ENCODE measurements around the gene GRHPR.
A peak's percentile ranks its signal among the peaks of the same experiment; 100 is the strongest.
"Not testable (repeated sequence)": the region's sequence is repeated elsewhere in the genome, so short reads cannot be mapped to it uniquely, and the experiment has no call there.

The GRHPR gene

DNA sequence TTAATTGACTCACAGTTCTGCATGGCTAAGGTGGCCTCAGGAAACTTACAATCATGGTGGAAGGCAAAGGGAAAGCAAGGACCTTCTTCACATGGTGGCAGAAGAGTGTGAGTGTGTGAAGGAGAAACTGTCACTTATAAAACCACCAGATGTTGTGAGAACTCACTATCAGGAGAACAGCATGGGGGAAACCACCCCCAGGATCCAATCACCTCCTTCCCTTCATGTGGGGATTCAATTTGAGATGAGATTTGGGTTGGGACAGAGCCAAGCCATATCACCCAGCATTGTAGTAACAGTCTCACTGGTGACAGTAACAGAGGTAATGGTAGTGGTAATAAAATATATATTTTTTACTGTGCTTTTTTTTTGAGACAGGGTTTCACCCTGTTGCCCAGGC, 24.6 kb downstream of the GRHPR start:
- no peak for DNase-seq (ENCODE audit: low read depth in 2 of 2)

DNA sequence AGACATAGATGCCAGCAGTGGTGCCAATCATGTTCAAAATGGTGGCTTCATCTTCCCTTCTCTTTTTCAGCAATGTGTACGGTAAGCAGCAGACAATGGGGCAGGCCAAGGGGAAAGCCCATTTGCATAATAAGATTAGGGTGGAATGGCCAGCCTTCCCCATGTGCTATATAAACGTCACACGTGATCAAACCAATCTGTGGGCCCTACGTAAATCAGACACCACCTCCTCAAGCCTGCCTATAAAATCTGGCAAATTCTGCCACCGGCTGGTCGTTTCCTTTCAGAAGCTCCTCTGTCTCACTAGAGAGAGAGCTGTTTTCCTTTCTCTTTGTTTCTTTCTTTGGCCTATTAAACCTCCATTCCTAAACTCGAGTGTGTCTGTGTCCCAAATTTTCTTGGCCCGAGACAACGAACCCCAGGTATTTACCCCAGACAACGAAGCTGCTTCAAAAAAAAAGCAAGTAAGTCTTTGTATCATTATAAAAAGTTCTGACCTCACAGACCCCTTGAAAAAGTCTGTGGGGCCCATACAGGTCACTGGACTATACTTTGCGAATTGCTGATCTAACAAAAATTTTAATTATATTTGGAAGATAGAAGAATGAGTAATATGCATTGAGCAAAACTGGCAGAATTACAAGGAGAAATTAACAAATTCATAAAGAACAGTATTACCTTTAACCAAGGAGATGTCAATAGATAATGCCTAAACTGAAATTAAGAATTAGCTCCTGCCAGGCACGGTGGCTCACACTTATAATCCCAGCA, 27.6 kb downstream of the GRHPR start:
- DNase-seq (ENCODE audit: low read depth in 2 of 2): no peak

DNA sequence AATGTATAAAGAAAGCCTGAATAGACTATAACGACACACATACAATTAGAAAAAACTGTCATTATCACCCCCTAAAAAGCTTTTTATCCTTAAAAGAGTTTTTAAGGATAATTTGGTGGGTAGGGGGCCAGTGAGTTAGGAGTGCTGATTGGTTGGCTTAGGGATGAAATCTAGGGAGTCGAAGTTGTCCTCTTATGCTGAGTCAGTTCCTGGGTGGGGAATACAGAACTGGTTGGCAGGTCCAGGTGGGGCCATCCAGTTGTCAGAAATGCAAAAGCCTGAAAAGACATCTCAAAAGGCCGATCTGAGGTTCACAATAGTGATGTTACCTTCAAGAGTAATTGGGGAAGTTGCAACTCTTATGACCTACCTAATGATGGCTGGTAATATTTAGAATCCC, 29.1 kb downstream of the GRHPR start:
- no peak for DNase-seq (ENCODE audit: low read depth in 2 of 2)

DNA sequence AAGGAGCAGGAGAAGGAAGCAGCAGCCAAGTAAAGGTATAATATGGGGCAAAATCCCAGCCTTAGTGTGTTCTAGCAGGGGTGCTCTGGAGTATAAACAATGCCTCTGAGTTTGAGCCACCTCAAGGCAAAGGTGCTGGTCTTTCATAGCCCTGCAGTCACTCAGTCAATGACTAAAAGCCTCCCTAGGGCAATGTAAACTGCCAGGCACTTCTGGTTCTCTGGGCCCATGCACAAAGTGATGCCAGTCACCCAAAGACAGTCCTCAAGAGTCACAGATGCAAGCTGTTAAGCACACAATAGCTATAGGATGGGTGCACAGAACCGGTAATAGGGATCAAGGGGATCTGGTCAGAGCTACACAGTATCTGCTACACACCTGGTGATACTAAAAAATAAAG, 30.1 kb downstream of the GRHPR start:
- no peak for DNase-seq (ENCODE audit: low read depth in 2 of 2)

DNA sequence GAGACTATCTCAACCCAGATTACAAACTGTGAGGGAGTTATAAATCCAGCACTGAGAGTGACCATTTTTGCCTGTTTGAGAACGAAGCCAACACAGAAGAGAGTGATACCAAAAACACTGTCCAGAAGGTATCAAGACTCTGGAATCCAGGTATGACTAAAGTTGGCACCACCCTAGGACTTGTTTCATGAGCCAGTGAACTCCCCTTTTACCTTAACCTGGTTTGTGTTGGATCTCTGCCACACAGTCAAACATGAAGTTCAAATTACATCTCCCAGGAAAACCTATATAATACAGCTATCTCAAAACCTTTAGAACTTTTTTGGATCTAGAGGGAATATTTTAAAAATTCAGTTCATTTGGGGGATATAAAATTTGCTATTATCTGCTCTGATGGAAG, 31.3 kb downstream of the GRHPR start:
- no peak for DNase-seq (ENCODE audit: low read depth in 2 of 2)

DNA sequence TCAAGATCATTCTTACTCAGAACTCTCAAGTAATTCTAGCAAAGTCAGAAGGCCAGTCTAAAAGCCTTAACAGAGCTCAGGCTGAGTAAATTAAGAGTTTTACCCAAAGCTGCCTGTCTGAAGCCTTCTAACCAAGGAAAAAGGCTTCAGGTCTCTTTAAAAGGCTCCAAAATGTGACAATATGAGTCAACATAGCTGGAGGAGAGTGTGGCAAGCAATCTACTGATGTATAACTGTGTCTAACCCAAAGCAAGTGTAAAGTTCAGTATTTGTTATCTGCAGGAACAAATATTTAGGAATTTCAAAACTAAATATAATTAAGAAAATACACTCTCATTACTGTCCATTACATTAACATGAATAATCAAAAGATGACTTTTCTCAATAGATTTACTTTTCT, 31.7 kb downstream of the GRHPR start:
- no peak for DNase-seq (ENCODE audit: low read depth in 2 of 2)

DNA sequence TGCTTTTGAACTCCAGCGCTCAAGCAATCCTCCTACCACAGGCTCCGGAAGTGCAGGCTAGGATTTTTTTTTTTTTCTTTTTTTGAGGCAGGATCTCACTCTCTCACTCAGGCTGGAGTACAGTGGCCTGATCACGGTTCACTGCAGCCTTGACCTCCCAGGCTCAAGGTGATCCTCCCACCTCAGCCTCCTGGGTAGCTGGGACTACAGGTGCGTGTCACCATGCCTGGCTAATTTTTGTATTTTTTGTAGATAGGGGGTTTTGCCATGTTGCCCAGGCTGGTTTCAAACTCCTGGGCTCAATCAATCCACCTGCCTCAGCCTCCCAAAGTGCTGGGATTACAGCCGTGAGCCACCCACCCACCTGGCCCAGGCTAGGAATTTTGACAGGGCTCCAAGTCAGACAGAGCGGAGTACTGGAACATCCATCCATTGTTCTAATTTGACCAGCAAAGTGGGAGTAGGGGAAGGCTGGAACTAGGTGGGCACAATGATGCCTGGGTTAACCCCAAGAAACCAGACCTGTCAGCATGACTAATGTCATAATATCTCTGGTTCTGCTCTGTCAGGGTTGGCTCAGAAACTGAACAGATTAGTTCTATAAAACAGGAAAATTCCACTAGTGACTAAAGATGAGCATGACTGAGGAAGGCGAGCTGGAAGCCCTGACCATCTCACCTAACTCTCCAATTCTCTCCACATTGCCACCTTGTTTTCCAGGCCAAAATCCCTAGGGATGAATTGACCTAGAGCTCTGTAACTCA, 33.6 kb downstream of the GRHPR start:
- DNase-seq (ENCODE audit: low read depth in 2 of 2): no peak

DNA sequence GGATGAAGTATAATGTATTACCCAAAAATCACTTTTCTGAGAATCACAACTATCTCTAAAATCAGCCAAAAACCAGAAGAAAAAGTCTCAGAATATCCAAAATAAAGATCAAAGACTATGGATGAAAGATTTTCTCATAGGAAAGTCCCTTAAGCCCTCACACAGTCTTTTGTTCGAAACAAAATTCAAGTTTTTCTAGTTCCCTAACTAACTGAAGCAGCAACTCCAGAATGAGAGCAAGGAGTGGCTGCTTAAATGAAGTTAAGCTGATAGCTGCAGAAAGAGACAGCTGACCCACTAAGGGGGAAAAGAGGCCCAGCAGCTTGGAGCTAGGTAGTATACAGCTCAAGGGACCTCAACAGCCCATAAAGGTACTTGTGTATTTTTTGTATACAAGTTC, 34.3 kb downstream of the GRHPR start:
- DNase-seq (ENCODE audit: low read depth in 2 of 2): no peak

DNA sequence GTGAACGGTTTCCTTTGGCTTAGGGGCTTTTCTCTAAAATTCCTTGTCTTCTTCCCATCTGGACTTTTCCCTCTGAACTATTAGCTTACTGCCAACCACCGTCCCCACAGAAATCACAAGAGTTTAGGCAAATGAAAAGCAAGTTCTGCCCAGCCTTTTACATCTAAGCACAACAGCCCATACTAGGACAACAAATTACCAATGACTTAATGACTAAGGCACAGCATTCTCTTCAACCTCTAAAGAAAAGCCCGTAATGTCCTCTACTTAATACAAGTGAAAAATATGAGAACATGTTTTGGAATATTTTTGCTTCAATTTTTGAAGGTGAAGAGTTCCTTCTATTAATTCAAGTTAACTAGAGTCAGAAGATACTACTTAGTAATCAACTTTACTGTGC, 41.5 kb downstream of the GRHPR start:
- DNase-seq (ENCODE audit: low read depth in 2 of 2): no peak

DNA sequence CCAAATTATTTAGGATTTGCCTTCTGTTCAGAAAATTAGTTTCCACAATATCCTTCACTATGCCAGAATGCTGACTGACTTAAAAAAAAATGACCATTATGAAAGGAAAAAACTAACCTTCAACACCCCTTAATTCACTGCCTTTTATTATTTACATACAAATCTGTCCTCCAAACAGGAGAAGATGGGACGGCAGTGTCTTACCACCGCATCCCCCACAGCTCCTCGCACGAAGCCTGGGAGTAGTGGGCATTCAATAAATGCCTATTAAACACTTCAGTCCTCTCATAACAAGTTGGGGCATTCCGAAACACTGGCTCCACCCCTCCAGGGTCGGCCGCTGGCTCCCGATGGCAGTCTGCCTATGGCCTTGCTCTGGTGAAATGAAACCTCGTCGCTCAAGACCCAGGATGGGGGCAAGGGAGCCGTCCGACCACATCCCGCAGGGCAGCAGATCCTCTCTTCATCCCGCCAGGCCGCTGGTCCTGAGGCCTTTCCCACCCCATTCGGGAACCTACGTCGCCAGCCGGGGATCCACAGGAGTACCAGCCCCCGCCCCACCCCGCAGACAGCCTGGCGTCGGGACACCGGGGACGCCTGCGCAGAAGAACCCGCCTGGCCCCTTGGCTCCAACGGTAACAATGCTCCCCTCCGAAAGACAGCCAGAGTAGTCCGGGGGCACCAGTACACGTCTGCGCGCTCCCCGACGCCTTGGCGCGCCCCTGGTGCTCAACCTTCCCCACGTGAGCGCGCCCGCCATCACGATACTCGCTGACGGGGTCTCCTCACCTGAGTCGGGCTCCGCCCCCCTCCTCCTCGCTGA, 42.1 kb downstream of the GRHPR start:
- DNase-seq (ENCODE audit: low read depth in 2 of 2): peak; percentile 45 to 84

DNA sequence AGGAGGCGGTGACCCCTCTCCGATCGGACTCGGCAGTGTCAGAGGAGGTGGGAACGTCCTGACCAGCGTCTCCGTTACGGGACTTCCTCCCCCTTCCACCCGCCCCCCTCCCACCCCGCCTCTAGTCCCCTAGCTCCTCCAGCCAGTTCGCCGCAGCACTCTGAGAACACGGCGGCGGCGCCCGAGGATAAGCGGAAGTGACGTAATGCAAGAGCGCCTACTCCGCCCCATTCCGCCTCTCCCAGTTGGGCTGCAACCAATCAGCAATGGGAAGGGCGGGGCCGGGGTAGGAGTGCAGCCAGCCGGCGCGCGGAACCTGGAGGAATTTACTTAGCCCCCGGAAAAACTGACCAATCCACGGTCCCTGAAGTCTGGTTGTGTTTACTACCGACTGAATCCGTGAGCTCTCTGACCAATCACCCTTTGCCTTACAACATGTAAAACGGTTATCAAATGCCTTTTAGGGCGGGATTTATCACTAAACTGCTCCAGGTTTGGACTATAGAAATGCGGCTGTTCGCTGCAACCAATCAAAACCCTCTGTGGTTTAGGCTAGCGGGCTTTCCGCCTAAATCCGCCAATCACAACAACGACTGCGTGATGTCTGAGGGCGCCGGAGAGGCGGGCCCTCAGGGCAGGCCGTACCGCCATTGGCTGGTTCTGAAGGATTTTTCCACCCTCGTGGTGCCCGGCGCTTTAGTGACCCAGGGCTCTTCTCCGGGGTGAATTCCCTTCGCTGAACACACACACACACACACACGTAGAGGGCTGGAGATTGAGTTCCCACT, 42.9 kb downstream of the GRHPR start, which contains the start of gene ZBTB5:
TSS of gene ZBTB5 (minus strand) at position 202 of the 788 bp plus-strand sequence. CDS start 22,899 bp downstream, outside the sequence.
- peak; percentile 99 for DNase-seq (ENCODE audit: low read depth in 2 of 2)

DNA sequence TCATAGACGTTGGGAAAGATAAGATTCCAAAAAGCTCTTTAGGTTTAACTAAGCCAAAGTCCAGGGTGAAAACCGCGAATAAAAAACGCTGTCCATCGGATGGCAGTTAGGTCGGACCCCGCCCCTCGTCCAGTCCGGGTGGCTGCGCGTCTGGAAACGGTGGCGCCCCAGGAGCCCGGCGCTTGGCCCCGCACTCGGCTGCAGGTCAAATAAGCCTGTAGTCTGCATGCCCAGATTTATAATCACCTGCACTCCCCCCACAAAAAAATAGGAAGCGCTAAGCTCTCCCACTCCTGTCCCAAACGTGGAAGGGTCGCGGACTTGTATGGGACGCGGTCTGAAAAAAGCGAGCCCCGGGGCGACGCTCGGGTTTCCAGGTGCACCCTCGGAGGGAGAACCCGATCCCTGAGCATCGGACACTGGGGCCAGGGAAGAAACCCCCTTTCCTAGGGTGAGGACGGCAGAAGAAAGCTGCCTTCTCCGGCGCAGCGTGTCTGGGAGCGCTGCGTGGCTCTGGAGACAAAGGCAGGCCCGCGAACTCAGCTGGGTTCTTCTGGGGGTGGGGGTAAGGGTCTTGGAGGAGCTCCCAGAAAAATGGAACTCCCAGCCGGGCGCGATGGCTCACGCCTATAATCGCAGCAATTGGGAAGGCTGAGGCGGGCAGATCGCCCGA, 43.7 kb downstream of the GRHPR start:
- no peak for DNase-seq (ENCODE audit: low read depth in 2 of 2)

DNA sequence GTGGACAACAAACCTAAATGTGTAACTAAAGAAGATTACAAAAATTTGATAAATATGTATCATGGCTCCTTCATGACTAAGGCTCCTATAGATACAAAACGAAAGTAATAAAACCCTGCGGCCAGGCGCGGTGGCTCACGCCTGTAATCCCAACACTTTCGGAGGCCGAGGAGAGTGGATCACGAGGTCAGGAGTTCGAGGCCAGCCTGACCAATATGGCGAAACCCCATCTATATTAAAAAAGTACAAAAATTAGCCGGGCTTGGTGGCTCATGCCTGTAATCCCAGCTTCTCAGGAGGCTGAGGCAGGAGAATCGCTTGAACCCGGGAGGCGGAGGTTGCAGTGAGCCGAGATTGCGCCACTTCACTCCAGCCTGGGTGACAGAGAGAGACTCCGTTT, 45.0 kb downstream of the GRHPR start:
- DNase-seq (ENCODE audit: low read depth in 2 of 2): not testable (repeated sequence)

DNA sequence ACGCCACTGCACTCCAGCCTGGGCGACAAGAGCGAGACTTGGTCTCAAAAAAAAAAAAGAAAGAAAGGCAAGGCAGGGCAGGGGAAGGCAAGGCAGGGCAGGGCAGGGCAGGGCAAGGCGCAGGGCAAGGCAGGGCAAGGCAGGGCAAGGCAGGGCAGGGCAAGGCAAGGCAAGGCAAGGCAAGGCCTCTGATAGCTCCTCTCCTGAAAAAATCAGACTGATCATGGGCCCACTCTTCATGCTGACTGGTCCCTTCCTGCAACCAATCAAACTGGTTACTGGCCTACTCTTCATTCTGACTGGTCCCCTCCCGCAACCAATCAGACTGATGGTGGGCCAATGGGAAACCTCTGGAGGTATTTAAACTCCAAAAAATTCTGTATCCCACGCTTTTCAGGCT, 46.1 kb downstream of the GRHPR start:
- DNase-seq (ENCODE audit: low read depth in 2 of 2): no peak

DNA sequence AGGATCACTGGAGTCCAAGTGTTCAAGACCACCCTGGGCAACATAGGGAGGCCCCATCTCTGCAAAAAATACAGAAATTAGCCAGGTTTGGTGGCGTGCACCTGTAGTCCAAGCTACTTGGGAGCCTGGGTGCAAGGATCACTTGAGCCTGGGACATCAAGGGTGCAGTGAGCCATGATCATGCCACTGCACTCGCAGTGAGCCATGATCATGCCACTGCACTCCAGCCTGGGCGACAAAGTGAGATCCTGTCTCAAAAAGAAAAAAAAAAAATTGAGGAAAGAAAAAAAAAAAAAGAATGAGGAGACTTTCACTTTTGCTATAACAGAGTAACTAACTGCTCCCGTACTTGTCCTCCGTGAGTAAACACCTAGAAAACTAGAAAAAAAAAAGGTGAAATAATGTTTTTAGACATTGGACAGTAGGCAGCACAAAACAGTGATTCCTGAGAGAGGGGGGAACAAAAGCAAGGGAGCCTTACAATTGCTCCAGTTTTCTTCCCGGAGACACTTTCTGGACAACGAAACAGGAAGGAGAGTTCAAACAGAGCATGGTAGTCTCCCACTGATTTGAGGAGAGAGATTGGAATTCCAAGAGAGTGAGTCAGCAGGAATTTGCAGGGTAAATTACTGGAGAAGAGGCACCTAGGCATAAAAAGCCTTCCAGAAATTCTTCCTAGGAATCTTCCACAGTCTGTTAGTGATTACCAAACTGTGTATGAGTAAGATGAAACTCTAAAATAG, 49.6 kb downstream of the GRHPR start:
- no peak for DNase-seq (ENCODE audit: low read depth in 2 of 2)

DNA sequence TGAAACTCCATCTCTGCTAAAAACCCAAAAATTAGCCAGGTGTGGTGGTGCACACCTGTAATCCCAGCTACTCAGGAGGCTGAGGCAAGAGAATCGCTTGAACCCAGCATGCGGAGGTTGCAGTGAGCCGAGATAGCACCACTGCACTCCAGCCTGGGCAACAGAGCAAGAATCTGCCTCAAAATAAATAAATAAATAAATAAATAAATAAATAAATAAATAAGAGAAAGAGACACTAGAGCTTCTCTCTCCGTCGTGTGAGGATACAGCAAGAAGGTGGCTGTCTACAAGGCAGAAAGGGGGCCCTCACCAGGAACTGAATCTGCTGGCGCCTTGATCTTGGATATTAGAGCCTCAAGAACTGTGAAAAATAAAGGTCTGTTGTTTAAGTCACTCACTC, 51.5 kb downstream of the GRHPR start:
- DNase-seq (ENCODE audit: low read depth in 2 of 2): not testable (repeated sequence)

DNA sequence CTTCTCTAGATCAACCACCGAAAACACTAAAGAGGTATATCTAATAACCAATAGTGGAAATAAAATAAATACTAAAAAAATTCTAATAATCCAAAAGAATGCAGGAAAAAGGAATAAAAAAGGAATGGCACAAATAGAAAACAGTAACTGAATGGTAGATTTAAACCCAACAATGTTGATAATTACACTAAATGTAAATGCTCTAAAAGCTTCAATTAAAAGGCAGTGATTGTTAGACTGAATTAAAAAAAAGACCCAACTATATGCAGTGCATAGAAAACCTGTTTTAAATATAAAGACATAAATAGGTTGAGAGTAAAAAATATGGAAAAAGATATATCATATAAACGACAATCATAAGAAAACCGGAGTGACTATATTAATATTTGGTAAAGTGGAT, 51.9 kb downstream of the GRHPR start:
- no peak for DNase-seq (ENCODE audit: low read depth in 2 of 2)

DNA sequence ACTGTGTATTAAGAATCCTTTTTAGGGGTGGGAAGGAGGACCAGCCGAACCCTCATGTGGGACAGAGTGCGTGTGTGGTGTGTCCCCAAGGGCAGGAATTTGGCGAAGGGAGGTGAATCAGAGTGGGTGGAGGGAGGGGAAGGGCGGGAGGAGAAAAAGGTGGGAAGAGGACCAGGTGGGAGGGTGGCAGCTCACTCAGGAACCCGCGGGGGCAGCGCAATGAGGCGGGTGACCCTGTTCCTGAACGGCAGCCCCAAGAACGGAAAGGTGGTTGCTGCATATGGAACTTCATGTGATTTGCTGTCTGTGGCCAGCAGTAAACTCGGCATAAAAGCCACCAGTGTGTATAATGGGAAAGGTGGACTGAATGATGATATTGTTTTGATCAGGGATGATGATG, 54.4 kb downstream of the GRHPR start:
- DNase-seq (ENCODE audit: low read depth in 2 of 2): no peak

DNA sequence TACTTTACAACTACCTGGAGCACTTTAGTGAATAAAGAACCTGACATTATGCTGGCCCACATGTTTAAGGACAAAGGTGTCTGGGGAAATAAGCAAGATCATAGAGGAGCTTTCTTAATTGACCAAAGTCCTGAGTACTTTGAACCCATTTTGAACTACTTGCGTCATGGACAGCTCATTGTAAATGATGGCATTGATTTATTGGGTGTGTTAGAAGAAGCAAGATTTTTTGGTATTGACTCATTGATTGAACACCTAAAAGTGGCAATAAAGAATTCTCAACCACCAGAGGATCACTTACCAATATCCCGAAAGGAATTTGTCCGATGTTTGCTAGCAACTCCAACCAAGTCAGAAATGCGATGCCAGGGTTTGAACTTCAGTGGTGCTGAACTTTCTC, 54.9 kb downstream of the GRHPR start:
- not testable (repeated sequence) for DNase-seq (ENCODE audit: low read depth in 2 of 2)

DNA sequence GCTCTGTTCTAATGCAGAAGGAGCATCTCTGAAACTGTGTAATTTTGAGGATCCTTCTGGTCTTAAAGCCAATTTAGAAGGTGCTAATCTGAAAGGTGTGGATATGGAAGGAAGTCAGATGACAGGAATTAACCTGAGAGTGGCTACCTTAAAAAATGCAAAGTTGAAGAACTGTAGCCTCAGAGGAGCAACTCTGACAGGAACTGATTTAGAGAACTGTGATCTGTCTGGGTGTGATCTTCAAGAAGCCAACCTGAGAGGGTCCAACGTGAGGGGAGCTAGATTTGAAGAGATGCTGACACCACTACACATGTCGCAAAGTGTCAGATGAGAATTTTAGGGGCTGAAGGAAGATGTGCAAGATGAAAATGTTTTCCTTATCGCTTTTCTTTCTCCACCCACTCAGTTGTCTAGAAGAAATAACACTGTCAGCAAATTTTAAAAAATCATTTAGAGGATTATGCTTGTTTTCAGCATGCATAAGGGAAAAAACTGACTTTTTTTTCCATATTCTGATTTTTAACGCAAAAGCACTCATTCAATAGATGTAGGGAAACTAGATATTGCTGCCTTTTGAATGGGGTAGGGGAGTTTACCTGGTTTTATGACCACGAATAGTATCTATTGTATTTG, 55.6 kb downstream of the GRHPR start:
- not testable (repeated sequence) for DNase-seq (ENCODE audit: low read depth in 2 of 2)

All from stimulated activated CD8-positive, alpha-beta memory T cell treated with anti-CD3 and anti-CD28 coated beads, Interleukin-7, amount 100 ng/mL, for 4 hours (primary cell).